ENCODE data around the gene PRKAG2. TPM values are rescaled to one million over a fixed set of nuclear protein-coding genes. Genes with fewer than 3 reads are reported as not detected.

The PRKAG2 gene
- total RNA-seq, 4 donors from 2014 or later, result 7.5 to 14.3 (median 12.2) TPM

GRCh38 chr7:151730591-151730990 lies 146.3 kb downstream of the PRKAG2 start:
- no peak for TF ChIP-seq POLR2A (IDR thresholded peaks at IDR 0.05)
- TF ChIP-seq CTCF (IDR thresholded peaks at IDR 0.05), result no peak
- 90 to 94% methylated on average over 9 of the region's 9 CpGs for WGBS, 2 donors
- H3K4me3 ChIP-seq (ENCODE audit: low read depth, poor library complexity, severe bottlenecking), result no peak overlapping the region
- intact Hi-C loops (cut with DNase I; ENCODE audit: low total_unique reads), result no loop called here
- DNase-seq (ENCODE audit: low spot score in 2 of 2), result no peak

GRCh38 chr7:151729521-151729921 lies 147.4 kb downstream of the PRKAG2 start:
- no peak for DNase-seq (ENCODE audit: low spot score in 2 of 2)
- WGBS, 2 donors, result 93 to 94% methylated on average over 15 of the region's 15 CpGs
- no peak for TF ChIP-seq POLR2A (IDR thresholded peaks at IDR 0.05)
- TF ChIP-seq CTCF (IDR thresholded peaks at IDR 0.05), result no peak
- intact Hi-C loops (cut with DNase I; ENCODE audit: low total_unique reads), result no loop called here
- no peak overlapping the region for H3K4me3 ChIP-seq (ENCODE audit: low read depth, poor library complexity, severe bottlenecking)

GRCh38 chr7:151728746-151729145 lies 148.2 kb downstream of the PRKAG2 start:
- H3K4me3 ChIP-seq (ENCODE audit: low read depth, poor library complexity, severe bottlenecking), result no peak overlapping the region
- WGBS, 2 donors, result 92 to 93% methylated on average over 14 of the region's 14 CpGs
- intact Hi-C loops (cut with DNase I; ENCODE audit: low total_unique reads), result no loop called here
- TF ChIP-seq CTCF (IDR thresholded peaks at IDR 0.05) (no peak), POLR2A (IDR thresholded peaks at IDR 0.05) (no peak)
- no peak for DNase-seq (ENCODE audit: low spot score in 2 of 2)

- DNase-seq (ENCODE audit: low spot score in 2 of 2), result no peak
- intact Hi-C loops (cut with DNase I; ENCODE audit: low total_unique reads), result no loop called here
- WGBS, 2 donors, result 67 to 73% methylated on average over 8 of the region's 8 CpGs
- TF ChIP-seq CTCF (IDR thresholded peaks at IDR 0.05), result no peak
- TF ChIP-seq POLR2A (IDR thresholded peaks at IDR 0.05), result no peak
- H3K4me3 ChIP-seq (ENCODE audit: low read depth, poor library complexity, severe bottlenecking), result no peak overlapping the region
Observed at GRCh38 chr7:151728286-151728660, 148.6 kb downstream of the PRKAG2 start.

- intact Hi-C loops (cut with DNase I; ENCODE audit: low total_unique reads), result no loop called here
- WGBS, 2 donors, result 11 to 12% methylated on average over 17 to 18 of the region's 18 CpGs
- H3K4me3 ChIP-seq (ENCODE audit: low read depth, poor library complexity, severe bottlenecking), result no peak overlapping the region
- no peak for TF ChIP-seq CTCF (IDR thresholded peaks at IDR 0.05)
- TF ChIP-seq POLR2A (IDR thresholded peaks at IDR 0.05), result no peak
- DNase-seq (ENCODE audit: low spot score in 2 of 2), result peak; percentile 90 to 97
Observed at GRCh38 chr7:151727579-151728285, 149.2 kb downstream of the PRKAG2 start.

Data from lower leg skin (tissue), 4 donors.